Measurements from ENCODE around the gene ZBTB46.

DNA sequence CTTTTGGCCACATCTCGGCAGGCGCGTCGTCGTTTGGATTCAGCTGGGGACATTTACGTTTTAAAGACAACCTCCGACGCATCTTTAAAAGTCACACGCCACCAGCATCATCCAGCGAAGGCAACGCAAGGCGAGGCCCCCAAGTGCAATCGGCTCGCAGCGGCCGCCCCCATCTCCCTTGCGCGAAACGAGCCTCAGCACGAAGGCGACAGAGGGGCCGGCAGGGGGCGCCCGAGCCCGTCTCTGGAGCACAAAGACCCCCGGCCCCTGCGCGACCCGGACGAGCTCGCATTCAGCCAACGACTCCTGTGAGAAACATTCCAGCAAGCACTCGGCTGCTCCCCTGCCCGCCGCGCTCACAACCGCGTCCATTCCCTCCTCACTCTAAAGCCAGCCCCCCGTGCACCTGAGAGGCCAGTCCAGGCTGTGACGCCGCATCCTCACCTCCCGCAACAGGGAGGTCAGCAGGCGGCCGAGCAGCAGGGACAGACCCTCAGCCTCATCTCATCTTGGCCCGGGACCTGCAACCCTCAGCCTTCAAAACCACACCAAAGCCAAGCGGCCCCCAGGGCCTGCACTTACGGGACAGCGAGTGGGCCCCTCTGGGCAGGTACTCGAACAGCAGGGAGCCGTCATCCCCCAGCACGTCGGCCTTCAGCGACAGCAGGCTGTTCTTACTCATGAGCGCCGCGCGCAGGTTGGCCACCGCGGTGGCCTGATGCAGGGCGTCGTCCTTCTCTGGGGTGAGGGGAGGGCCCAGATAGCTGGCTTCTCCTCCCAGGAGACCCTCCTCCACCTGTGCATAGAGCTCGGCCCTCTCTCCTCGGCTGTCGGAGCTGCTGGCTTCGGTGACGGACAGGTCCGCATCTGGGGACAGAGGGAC is 55.7 kb downstream of the ZBTB46 start:
- no peak for TF ChIP-seq POLR2AphosphoS5 (IDR thresholded peaks at IDR 0.05)
- no peak for TF ChIP-seq POLR2A (IDR thresholded peaks at IDR 0.05)
- TF ChIP-seq, protein P1, sequence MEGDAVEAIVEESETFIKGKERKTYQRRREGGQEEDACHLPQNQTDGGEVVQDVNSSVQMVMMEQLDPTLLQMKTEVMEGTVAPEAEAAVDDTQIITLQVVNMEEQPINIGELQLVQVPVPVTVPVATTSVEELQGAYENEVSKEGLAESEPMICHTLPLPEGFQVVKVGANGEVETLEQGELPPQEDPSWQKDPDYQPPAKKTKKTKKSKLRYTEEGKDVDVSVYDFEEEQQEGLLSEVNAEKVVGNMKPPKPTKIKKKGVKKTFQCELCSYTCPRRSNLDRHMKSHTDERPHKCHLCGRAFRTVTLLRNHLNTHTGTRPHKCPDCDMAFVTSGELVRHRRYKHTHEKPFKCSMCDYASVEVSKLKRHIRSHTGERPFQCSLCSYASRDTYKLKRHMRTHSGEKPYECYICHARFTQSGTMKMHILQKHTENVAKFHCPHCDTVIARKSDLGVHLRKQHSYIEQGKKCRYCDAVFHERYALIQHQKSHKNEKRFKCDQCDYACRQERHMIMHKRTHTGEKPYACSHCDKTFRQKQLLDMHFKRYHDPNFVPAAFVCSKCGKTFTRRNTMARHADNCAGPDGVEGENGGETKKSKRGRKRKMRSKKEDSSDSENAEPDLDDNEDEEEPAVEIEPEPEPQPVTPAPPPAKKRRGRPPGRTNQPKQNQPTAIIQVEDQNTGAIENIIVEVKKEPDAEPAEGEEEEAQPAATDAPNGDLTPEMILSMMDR (IDR thresholded peaks at IDR 0.05) = peak; percentile 27 to 58 (median 47)
